ENCODE measurements around the gene LGALSL.

The LGALSL gene

GRCh38 chr2:64485331-64485730, 31.4 kb downstream of the LGALSL start:
- Histone ChIP-seq H3K27me3 (replicated peaks; ENCODE audit: control insufficient read depth, insufficient read depth, low read length) (no peaks in the 10 kb centered on the region), H3K36me3 (ENCODE audit: control insufficient read depth, insufficient read depth, low read length) (no peaks in the 10 kb centered on the region), H3K4me3 (replicated peaks; ENCODE audit: low read depth, low read length) (no peak overlapping the region)
- TF ChIP-seq, protein P1, sequence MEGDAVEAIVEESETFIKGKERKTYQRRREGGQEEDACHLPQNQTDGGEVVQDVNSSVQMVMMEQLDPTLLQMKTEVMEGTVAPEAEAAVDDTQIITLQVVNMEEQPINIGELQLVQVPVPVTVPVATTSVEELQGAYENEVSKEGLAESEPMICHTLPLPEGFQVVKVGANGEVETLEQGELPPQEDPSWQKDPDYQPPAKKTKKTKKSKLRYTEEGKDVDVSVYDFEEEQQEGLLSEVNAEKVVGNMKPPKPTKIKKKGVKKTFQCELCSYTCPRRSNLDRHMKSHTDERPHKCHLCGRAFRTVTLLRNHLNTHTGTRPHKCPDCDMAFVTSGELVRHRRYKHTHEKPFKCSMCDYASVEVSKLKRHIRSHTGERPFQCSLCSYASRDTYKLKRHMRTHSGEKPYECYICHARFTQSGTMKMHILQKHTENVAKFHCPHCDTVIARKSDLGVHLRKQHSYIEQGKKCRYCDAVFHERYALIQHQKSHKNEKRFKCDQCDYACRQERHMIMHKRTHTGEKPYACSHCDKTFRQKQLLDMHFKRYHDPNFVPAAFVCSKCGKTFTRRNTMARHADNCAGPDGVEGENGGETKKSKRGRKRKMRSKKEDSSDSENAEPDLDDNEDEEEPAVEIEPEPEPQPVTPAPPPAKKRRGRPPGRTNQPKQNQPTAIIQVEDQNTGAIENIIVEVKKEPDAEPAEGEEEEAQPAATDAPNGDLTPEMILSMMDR (IDR thresholded peaks at IDR 0.05; ENCODE audit: insufficient read depth, low read length, poor library complexity, severe bottlenecking) = no peak
- DNase-seq (ENCODE audit: extremely low read depth, insufficient read length) = no peak

DNA sequence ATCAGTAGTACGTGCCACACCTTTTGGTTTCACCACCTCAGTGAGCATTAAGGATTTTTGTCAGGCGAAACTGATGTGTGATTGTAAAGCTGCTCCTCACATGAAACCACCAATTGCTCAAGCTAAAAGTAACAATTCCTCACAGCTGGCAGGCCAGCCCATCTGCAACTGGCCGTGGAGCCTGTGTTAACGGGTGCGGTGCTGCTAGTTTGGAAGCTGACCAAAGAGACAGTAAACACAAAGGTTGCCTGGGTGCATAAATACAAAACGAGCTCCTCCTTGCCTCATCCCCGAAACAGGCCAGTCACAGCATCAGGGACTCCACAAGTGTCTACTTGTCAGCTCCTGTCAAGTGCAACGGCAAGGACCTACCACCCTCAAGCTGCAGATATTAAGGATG, 32.0 kb downstream of the LGALSL start:
- DNase-seq (ENCODE audit: extremely low read depth, insufficient read length) = no peak
- H3K4me3 ChIP-seq (replicated peaks; ENCODE audit: low read depth, low read length) = no peak overlapping the region
- H3K27me3 ChIP-seq (replicated peaks; ENCODE audit: control insufficient read depth, insufficient read depth, low read length) = no peaks in the 10 kb centered on the region
- TF ChIP-seq, protein P1 (IDR thresholded peaks at IDR 0.05; ENCODE audit: insufficient read depth, low read length, poor library complexity, severe bottlenecking) = no peak
- no peaks in the 10 kb centered on the region for H3K36me3 ChIP-seq (ENCODE audit: control insufficient read depth, insufficient read depth, low read length)

- Histone ChIP-seq H3K36me3 (ENCODE audit: control insufficient read depth, insufficient read depth, low read length) (no peaks in the 10 kb centered on the region), H3K4me3 (replicated peaks; ENCODE audit: low read depth, low read length) (no peak overlapping the region), H3K27me3 (replicated peaks; ENCODE audit: control insufficient read depth, insufficient read depth, low read length) (no peaks in the 10 kb centered on the region)
- DNase-seq (ENCODE audit: extremely low read depth, insufficient read length) = no peak
- TF ChIP-seq, protein P1 (IDR thresholded peaks at IDR 0.05; ENCODE audit: insufficient read depth, low read length, poor library complexity, severe bottlenecking) = no peak
Measured at GRCh38 chr2:64487256-64488049, 33.5 kb downstream of the LGALSL start.

DNA sequence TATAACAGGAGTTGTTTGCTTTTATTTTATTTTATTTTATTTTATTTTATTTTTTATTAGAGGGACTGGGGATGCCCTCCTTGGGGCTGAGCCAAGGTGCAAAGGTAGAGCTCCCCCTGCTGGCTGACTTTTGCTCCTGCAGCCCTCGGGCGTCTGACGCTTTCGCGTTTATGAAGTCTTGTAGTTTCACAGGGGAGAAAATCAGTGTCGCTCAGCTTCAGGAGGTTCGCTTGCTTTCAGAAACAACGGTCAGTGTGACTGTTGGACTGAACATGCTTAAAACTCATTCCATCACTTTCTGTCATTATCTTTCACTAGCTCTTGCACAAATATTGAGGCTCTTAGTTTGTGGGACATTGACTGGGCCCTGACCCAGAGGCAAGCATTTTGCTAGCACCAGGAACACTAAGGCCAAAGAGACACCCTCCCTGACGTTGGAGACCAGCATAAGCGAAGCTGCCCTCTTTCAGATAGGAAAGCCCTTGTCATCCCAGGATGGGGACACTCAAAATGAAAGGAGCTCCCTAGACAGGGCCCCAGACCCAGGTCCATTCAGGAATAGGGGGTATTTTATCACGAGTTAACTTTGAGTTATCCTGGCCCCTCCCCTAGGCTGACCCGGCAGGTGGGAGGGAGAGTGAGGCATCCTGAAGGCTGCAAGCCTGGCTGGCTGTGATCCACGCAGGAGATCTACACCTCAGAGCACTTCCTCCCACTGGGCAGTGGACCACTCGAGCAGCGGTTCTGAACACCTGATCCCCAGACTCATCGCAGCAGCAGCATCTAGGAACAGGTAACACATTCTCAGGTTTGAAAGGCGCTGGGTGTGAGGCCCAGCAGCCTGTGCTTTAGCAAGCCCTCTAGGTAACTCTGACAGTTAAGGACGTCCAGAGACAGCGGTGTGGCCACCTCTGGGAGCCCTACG, 34.4 kb downstream of the LGALSL start:
- peak; percentile 46 for DNase-seq (ENCODE audit: extremely low read depth, insufficient read length)
- Histone ChIP-seq H3K27me3 (replicated peaks; ENCODE audit: control insufficient read depth, insufficient read depth, low read length) (no peaks in the 10 kb centered on the region), H3K4me3 (replicated peaks; ENCODE audit: low read depth, low read length) (no peak overlapping the region), H3K36me3 (ENCODE audit: control insufficient read depth, insufficient read depth, low read length) (no peaks in the 10 kb centered on the region)
- TF ChIP-seq, protein P1 (IDR thresholded peaks at IDR 0.05; ENCODE audit: insufficient read depth, low read length, poor library complexity, severe bottlenecking) = peak; percentile 96

GRCh38 chr2:64489081-64489751, 35.3 kb downstream of the LGALSL start:
- no peaks in the 10 kb centered on the region for H3K36me3 ChIP-seq (ENCODE audit: control insufficient read depth, insufficient read depth, low read length)
- no peak for DNase-seq (ENCODE audit: extremely low read depth, insufficient read length)
- H3K27me3 ChIP-seq (replicated peaks; ENCODE audit: control insufficient read depth, insufficient read depth, low read length) = no peaks in the 10 kb centered on the region
- TF ChIP-seq, protein P1 (IDR thresholded peaks at IDR 0.05; ENCODE audit: insufficient read depth, low read length, poor library complexity, severe bottlenecking) = no peak
- no peak overlapping the region for H3K4me3 ChIP-seq (replicated peaks; ENCODE audit: low read depth, low read length)

Measured in GM06990 (cell line).